ENCODE measurements around the gene ASCC3. TPM values are rescaled to one million over a fixed set of nuclear protein-coding genes. Genes with fewer than 3 reads are reported as not detected.

ASCC3 gene
- total RNA-seq, 1 experiment from 2014 or later, result 40.5 TPM

- Histone ChIP-seq H3K27me3 (ENCODE audit: insufficient read depth, low read length) (no peaks in the 10 kb centered on the region), H4K20me1 (ENCODE audit: insufficient read depth) (no peaks in the 10 kb centered on the region), H3K4me3 (replicated peaks in 1 of 2; ENCODE audit: low read depth in 1 of 2, low read length in 2 of 2) (no peak overlapping the region), H3K4me1 (ENCODE audit: control insufficient read depth in 1 of 2, insufficient read depth in 2 of 2, low read length in 2 of 2) (no peaks in the 10 kb centered on the region), H3K36me3 (ENCODE audit: control insufficient read depth in 1 of 2, insufficient read depth in 2 of 2, low read length in 2 of 2) (no peaks in the 10 kb centered on the region), H2AFZ (ENCODE audit: low read depth, low read length, poor library complexity, severe bottlenecking) (no peak overlapping the region), H3K9me2 (ENCODE audit: insufficient read depth) (no peaks in the 10 kb centered on the region), H3K9me3 (ENCODE audit: control insufficient read depth in 1 of 2, insufficient read depth in 1 of 2, low read depth in 1 of 2, low read length in 2 of 2) (no peaks in the 10 kb centered on the region), H3K9ac (ENCODE audit: low read length) (no peak overlapping the region), H3K4me2 (ENCODE audit: low read length) (no peak overlapping the region), H3K79me2 (ENCODE audit: insufficient read depth, low read length) (no peaks in the 10 kb centered on the region), H3K27ac (ENCODE audit: low read depth, low read length) (no peak overlapping the region)
- BruUV-seq (replicated peaks), result no TSS peak
- intact Hi-C loops (cut with micrococcal nuclease), result no loop called here
- ChIA-PET POLR2A (no interaction called here), CTCF (no interaction called here), RAD21 (ENCODE audit: low non-redundant PET in 1 of 2, low total read pairs in 2 of 2, uncharacterized antibody in 2 of 2, unreplicated experiment in 2 of 2) (no interaction called here)
- no peak for TF ChIP-seq EZH2 (IDR thresholded peaks at IDR 0.05)
- TF ChIP-seq RAD21 (IDR thresholded peaks at IDR 0.05; ENCODE audit: low read depth), result no peak
- no peak for TF ChIP-seq POLR2A (IDR thresholded peaks at IDR 0.05; ENCODE audit: borderline replicate concordance, extremely low read depth, insufficient read depth, insufficient read length)
- TF ChIP-seq EGR1 (IDR thresholded peaks at IDR 0.05; ENCODE audit: low read depth), result no peak
- no peak for TF ChIP-seq ELF1 (IDR thresholded peaks at IDR 0.05; ENCODE audit: borderline replicate concordance, low read depth)
- no peak for ATAC-seq
- no peak for DNase-seq (ENCODE audit: low read depth, low spot score)
Measured at GRCh38 chr6:100599088-100599770, 281.9 kb downstream of the ASCC3 start.

GRCh38 chr6:100595456-100595855 is 285.7 kb downstream of the ASCC3 start:
- ATAC-seq (no peak), DNase-seq (ENCODE audit: low read depth, low spot score) (no peak)
- H3K27me3 ChIP-seq (ENCODE audit: insufficient read depth, low read length), result no peaks in the 10 kb centered on the region
- CTCF ChIA-PET, result no interaction called here
- no peaks in the 10 kb centered on the region for H3K4me1 ChIP-seq (ENCODE audit: control insufficient read depth in 1 of 2, insufficient read depth in 2 of 2, low read length in 2 of 2)
- RAD21 ChIA-PET (ENCODE audit: low non-redundant PET in 1 of 2, low total read pairs in 2 of 2, uncharacterized antibody in 2 of 2, unreplicated experiment in 2 of 2), result no interaction called here
- intact Hi-C loops (cut with micrococcal nuclease), result no loop called here
- no peaks in the 10 kb centered on the region for H3K36me3 ChIP-seq (ENCODE audit: control insufficient read depth in 1 of 2, insufficient read depth in 2 of 2, low read length in 2 of 2)
- no peaks in the 10 kb centered on the region for H3K79me2 ChIP-seq (ENCODE audit: insufficient read depth, low read length)
- no peak overlapping the region for H3K9ac ChIP-seq (ENCODE audit: low read length)
- H3K27ac ChIP-seq (ENCODE audit: low read depth, low read length), result no peak overlapping the region
- POLR2A ChIA-PET, result no interaction called here
- no TSS peak for BruUV-seq (replicated peaks)
- H3K9me3 ChIP-seq (ENCODE audit: control insufficient read depth in 1 of 2, insufficient read depth in 1 of 2, low read depth in 1 of 2, low read length in 2 of 2), result no peaks in the 10 kb centered on the region
- no peaks in the 10 kb centered on the region for H3K9me2 ChIP-seq (ENCODE audit: insufficient read depth)
- H4K20me1 ChIP-seq (ENCODE audit: insufficient read depth), result no peaks in the 10 kb centered on the region
- no peak overlapping the region for H2AFZ ChIP-seq (ENCODE audit: low read depth, low read length, poor library complexity, severe bottlenecking)
- no peak overlapping the region for H3K4me2 ChIP-seq (ENCODE audit: low read length)
- no peak overlapping the region for H3K4me3 ChIP-seq (replicated peaks in 1 of 2; ENCODE audit: low read depth in 1 of 2, low read length in 2 of 2)
- TF ChIP-seq CTCF (IDR thresholded peaks at IDR 0.05 in 2 of 3, conservative IDR thresholded peaks at IDR 0.05 in 1 of 3; ENCODE audit: borderline replicate concordance in 1 of 3, insufficient read depth in 1 of 3, low read depth in 2 of 3, low read length in 2 of 3) (no peak), EZH2phosphoT487 (IDR thresholded peaks at IDR 0.05; ENCODE audit: borderline replicate concordance) (no peak), YY1 (IDR thresholded peaks at IDR 0.05; ENCODE audit: extremely low read depth, insufficient replicate concordance, low read depth, low read length) (no peak), ZNF274 (IDR thresholded peaks at IDR 0.05; ENCODE audit: low read depth, low read length) (no peak), ATF3 (IDR thresholded peaks at IDR 0.05) (no peak), ZFX (IDR thresholded peaks at IDR 0.05) (no peak), POLR2AphosphoS5 (IDR thresholded peaks at IDR 0.05; ENCODE audit: low read depth, low read length) (no peak), MAX (IDR thresholded peaks at IDR 0.05) (no peak), ELF1 (IDR thresholded peaks at IDR 0.05; ENCODE audit: borderline replicate concordance, low read depth) (no peak), SIN3A (IDR thresholded peaks at IDR 0.05; ENCODE audit: low read depth) (no peak), POLR2A (IDR thresholded peaks at IDR 0.05; ENCODE audit: borderline replicate concordance, extremely low read depth, insufficient read depth, insufficient read length) (no peak)
- TF ChIP-seq, protein P1, sequence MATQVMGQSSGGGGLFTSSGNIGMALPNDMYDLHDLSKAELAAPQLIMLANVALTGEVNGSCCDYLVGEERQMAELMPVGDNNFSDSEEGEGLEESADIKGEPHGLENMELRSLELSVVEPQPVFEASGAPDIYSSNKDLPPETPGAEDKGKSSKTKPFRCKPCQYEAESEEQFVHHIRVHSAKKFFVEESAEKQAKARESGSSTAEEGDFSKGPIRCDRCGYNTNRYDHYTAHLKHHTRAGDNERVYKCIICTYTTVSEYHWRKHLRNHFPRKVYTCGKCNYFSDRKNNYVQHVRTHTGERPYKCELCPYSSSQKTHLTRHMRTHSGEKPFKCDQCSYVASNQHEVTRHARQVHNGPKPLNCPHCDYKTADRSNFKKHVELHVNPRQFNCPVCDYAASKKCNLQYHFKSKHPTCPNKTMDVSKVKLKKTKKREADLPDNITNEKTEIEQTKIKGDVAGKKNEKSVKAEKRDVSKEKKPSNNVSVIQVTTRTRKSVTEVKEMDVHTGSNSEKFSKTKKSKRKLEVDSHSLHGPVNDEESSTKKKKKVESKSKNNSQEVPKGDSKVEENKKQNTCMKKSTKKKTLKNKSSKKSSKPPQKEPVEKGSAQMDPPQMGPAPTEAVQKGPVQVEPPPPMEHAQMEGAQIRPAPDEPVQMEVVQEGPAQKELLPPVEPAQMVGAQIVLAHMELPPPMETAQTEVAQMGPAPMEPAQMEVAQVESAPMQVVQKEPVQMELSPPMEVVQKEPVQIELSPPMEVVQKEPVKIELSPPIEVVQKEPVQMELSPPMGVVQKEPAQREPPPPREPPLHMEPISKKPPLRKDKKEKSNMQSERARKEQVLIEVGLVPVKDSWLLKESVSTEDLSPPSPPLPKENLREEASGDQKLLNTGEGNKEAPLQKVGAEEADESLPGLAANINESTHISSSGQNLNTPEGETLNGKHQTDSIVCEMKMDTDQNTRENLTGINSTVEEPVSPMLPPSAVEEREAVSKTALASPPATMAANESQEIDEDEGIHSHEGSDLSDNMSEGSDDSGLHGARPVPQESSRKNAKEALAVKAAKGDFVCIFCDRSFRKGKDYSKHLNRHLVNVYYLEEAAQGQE (IDR thresholded peaks at IDR 0.05; ENCODE audit: low read depth), result no peak

Data from HCT116 (cell line).